Non-pigmented ciliary epithelial cell (primary cell): ENCODE measurements around the gene RNF13.

Experiments used
- DNase-seq: peaks from one replicate; pipeline ENCODE4 v3.0.0-alpha.2; 2010; ENCODE audit warnings: low read depth

Gene RNF13

GRCh38 chr3:149812606-149813366 is at the start of gene RNF13:
Gene RNF13, plus strand, starts transcription at chr3:149813215. Its CDS starts 32,812 bp downstream, at chr3:149846027.
- peak; percentile 81 for DNase-seq

GRCh38 chr3:149763565-149764195 is 49.3 kb upstream of the RNF13 start:
- DNase-seq = no peak

DNA sequence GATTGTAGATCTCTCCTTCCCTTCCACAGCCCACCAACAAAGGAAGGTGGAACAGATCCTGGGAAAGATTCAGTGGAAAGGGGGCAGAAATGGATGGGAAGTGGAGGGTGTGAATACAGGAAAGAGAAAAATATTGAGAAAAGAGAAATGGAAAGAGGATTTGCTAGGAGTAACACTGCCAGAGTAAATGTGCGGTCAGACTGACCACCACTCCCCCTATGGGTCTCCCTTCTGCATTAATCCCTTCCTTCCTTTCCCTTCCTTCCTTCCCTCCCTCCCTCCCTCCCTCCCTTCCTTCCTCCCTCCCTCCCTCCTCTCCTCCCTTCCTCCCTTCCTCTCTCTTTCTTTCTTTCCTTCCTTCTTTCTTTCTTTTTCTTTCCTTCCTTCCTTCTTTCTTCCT is 48.7 kb upstream of the RNF13 start:
- DNase-seq = no peak

- no peak for DNase-seq
Observed at GRCh38 chr3:149765762-149766334, 47.2 kb upstream of the RNF13 start.

DNA sequence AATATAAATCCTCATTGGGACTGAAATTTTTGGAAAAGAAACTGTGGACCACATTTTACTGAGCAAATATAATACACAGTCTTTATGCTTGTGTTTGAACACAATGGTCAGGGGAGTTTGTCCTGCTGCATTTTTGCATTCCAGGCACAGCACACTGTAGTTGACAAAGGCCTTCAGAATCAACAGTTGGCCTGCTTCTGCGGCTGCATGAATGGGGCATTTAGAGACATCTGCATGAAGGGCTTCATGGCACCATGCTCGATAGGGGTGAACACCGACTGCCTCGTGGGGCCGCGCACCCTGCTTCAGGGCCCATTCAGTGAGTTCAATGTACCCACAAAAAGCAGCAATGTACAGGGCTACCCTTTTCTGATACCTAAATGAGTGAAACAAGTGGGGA is 45.3 kb upstream of the RNF13 start:
- no peak for DNase-seq

DNA sequence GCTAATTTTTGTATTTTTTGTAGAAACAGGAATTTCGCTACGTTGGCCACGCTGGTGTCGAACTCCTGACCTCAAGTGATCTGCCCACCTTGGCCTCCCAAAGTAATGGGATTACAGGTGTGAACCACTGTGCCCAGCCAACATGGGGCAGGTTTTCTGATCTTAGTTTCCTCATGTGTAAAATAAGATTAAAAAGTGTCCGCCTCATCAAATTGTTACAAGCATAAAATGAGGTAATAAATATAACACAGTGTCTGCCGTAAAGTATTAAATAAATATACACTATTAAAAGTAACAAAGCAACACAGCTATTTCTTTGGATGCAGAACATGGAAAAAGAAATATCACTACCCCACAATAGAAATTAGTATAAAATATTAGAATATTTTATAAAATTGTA is 44.3 kb upstream of the RNF13 start:
- no peak for DNase-seq

DNA sequence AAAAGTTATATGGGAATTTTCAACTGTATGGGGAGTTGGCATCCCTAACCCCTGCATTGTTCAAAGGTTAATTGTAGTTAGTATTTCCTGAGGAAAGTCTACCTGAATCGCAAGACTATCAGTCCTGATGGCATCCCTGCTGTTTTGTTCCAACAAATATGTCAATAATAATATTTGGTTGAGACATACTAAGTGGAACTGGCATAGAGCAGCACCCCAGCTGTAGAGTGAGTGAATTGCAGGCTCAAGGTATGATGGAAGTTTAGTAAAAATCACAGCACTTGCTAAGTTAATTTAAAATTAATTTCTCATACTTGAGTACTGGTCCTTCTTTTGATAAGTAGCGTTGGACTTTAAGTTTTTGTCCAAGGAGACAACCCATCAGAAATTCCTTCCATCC is 42.8 kb upstream of the RNF13 start:
- DNase-seq = no peak

DNA sequence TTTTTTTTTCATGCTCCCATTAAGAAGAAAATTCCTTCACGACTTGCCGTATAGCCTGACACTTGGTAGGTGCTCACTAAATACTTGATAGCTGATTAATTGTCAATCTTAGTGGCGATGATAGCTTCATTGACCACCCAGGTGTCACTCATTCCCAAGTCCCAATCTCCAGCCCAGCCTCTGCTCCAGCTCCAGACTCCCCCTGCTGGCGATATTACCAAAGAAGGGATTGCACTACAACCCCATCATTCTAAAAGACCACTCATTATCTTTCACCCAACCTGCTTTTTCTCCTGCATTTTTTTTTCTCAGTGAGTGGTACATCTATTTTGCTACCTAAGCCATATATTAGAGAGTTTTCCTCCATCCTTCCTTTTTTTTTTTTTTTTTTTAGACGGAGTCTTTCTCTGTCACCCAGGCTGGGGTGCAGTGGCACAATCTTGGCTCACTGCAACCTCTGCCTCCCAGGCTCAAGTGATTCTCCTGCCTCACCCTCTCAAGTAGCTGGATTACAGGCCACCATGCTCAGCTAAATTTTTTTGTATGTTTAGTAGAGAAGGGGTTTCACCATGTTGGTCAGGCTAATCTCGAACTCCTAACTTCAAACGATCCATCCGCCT is 41.3 kb upstream of the RNF13 start:
- DNase-seq = no peak

GRCh38 chr3:149772861-149773260 is 40.2 kb upstream of the RNF13 start:
- no peak for DNase-seq

- DNase-seq = no peak
Observed at GRCh38 chr3:149776170-149776569, 36.8 kb upstream of the RNF13 start.

GRCh38 chr3:149777414-149778214 is 35.4 kb upstream of the RNF13 start:
- DNase-seq = no peak

DNA sequence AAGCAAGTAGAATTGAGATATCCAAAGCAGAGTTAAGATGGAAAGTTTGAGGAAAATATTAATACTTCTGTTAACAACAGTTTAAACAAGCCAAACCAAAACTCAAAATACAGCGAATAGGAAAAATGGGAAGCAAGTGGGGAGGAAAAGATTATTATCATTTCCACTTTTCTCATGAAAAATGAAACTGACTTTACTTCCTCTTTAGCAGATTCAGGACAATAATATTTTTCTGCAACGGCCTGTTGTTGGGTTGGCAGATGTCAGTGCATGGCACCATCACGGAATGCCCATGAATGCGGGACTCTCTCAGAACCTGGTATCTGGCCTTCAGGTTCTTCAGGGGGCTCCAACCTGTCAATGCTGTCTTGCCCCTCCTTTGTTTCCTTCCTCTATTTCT is 31.8 kb upstream of the RNF13 start:
- DNase-seq = no peak

DNA sequence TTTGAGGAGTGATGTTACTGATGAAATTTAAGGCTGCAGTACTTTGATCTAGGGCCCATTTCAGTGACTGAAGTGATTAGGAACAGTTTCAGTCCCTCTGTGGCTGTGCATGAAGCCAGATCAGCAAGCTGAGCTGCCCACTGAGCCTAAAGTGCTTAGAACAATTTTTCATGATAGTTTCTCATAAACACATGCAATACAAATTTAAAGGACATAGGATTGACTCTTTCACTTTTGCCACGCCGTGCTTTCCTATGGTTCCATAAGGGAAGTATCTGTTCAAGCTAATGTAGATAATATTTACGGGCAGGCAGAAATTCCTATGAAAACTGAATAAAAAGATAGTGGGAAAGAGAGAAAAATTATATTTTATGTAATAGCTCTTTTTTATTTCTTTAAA is 31.3 kb upstream of the RNF13 start:
- DNase-seq = no peak

GRCh38 chr3:149783576-149783975 is 29.4 kb upstream of the RNF13 start:
- peak; percentile 77 for DNase-seq

DNA sequence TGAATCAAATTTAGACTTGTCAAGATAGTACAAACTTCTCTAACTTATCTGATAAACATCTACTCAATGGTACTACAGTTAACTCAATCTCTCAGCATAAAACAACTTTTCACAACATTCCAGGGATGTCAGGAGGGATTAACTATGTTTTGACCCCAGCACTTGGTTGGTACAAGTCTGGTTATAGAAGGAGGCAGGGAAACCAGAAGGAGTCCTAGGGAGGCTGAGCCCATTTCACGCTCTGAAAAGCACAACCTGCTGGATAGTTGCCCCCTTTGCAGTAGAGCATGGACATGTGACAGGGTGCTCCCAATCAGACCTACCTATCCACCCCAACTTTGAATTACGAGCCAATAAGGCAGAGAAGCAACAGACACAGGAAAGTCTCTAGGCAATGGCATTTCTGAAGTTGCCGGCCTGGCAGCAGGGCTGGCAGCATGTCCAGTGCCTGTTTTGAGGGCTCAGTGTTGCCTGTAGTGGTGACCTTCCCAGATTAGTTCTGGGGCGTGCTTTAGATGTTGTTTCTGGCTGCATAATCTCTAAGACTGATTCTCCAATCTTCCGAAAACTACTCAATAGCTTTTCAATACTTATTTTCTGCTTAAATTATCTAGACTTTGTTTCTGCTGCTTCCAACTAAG is 28.8 kb upstream of the RNF13 start:
- DNase-seq = peak; percentile 55

DNA sequence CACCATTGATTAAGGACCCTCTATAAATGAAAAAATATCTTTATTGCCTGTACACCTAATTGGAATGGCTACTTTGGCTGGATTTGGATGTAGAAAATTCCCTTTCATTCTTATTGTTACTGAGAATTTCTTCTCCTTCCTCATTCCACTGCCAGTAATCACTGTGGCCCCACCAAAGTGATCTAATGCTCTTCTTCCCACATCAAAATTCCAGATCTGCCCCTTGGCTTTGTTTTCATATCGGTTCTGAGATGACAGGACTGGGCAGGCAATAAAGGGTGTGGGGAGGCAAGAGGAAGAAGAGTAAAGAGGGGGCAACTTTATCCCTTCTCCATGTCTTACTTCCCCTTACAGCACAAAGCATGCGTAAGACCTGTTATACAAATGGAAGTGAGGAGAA is 22.7 kb upstream of the RNF13 start:
- DNase-seq = no peak

- no peak for DNase-seq
Observed at GRCh38 chr3:149790698-149791097, 22.3 kb upstream of the RNF13 start.

DNA sequence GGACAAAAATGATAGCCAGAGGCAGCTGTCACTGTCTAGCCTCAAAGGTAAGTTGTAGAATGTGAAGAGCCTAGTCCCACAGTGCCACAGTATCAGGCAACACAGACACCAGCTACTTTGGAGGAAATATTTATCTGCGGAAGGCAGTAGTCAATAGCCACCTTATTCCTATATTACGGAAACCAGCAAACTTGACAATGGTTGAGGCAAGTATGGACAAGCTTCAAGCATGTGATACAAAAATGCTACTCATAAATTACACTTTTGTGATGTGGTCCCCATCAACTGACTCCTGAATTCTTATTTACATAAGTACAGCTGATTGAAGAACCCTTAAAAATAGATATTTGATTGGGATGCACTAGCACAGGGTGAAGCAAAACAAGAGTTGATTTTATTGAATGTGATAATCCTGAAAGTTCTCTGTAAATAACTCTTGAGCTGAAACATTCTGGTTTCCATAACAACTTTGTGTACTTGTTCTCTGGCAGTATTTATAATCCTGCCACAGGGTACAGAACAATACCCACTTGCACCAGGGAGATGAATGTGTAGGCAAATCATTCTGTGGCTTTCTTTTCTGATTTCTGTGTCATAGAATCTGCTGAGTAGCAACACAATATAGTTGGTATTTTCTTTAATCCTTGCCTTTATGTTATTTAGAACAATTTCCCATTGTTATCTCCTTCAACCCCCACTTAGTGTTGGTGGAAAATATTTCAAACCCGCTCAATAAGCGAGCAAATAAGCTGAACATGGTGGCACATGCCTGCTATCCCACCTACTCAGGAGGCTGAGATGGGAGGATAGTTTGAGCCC is 20.4 kb upstream of the RNF13 start, which contains the start of gene ANKUB1:
ANKUB1 (minus strand) TSS at position 103 of the 819 bp plus-strand sequence. CDS start 188 bp downstream, outside the sequence.
- no peak for DNase-seq

GRCh38 chr3:149796026-149796425 is 17.0 kb upstream of the RNF13 start:
- no peak for DNase-seq

DNA sequence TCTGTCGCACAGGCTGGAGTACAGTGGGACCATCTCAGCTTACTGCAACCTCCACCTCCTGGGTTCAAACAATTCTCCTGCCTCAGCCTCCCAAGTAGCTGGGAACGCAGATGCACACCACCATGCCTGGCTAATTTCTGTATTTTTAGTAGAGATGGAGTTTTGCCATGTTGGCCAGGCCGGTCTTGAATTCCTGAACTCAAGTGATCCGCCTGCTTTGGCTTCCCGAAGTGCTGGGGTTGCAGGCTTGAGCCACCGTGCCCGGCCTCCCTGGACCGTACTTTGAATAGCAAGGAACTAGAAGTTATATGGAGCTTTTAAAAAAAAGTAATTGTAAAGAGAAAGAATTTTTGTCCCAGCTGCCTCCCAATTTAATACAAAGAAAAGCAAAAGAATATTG is 12.3 kb upstream of the RNF13 start:
- DNase-seq = no peak

GRCh38 chr3:149801195-149801594 is 11.8 kb upstream of the RNF13 start:
- DNase-seq = no peak
